Activated CD8-positive, alpha-beta T cell treated with anti-CD3 and anti-CD28 coated beads for 36 hours (primary cell): Measurements from ENCODE around the gene PARVB. TPM values are rescaled to one million over a fixed set of nuclear protein-coding genes. Genes with fewer than 3 reads are reported as not detected.
"Not testable (repeated sequence)": the region's sequence is repeated elsewhere in the genome, so short reads cannot be mapped to it uniquely, and the experiment has no call there.

Experiments
- ATAC-seq: fragments of 200-7000 bp; cut with Tn5 transposase; one replicate; pipeline ENCODE4 v1.10.0; 2021; ENCODE audit warnings: mild to moderate bottlenecking, moderate library complexity
- CTCF ChIA-PET: fragments of 350-600 bp; sonication (Branson Sonifier 250); formaldehyde crosslinking; loops from one replicate; lab custom pipeline; 2021; ENCODE audit warnings: antibody characterized with exemption; lab: Charles Lee
- POLR2A ChIA-PET: fragments of 350-600 bp; sonication (Branson Sonifier 250); formaldehyde crosslinking; loops from one replicate; lab custom pipeline; 2021; ENCODE audit warnings: antibody characterized with exemption; lab: Charles Lee
- DNase-seq: peaks from one replicate; pipeline ENCODE4 v3.0.0-alpha.2; 2020
- H3K27ac Mint-ChIP-seq: one replicate; pipeline ENCODE4 v1.8.0; 2021; ENCODE audit warnings: mild to moderate bottlenecking, mixed read lengths
- H3K27me3 Mint-ChIP-seq: one replicate; pipeline ENCODE4 v1.8.0; 2021; ENCODE audit warnings: mixed read lengths
- H3K36me3 Mint-ChIP-seq: one replicate; pipeline ENCODE4 v1.8.0; 2021; ENCODE audit warnings: low read depth, mixed read lengths
- H3K4me1 Mint-ChIP-seq: one replicate; pipeline ENCODE4 v1.8.0; 2021; ENCODE audit warnings: low read depth, mixed read lengths
- H3K4me3 Mint-ChIP-seq: one replicate; pipeline ENCODE4 v1.8.0; 2021; ENCODE audit warnings: mild to moderate bottlenecking, moderate library complexity, mixed read lengths
- H3K9me3 Mint-ChIP-seq: one replicate; pipeline ENCODE4 v1.8.0; 2021; ENCODE audit warnings: mixed read lengths
- CTCF ChIP-seq: fragments of 200-600 bp; IDR thresholded peaks from one replicate; pipeline ENCODE4 v1.8.0; 2022; ENCODE audit warnings: antibody characterized with exemption, mild to moderate bottlenecking
- intact Hi-C: fragments of 100-400 bp; cut with micrococcal nuclease; formaldehyde crosslinking; loops from one replicate; pipeline ENCODE4 v1.10.0; 2022
- total RNA-seq, 2 experiments: library from RNA; stranded (reverse); gene quantifications; one replicate each; pipeline ENCODE4 v1.2.3, GENCODE V29; 2021

The PARVB gene
- total RNA-seq, 2 experiments from 2014 or later: 71.0 to 73.1 TPM

GRCh38 chr22:44108806-44109385 is 84.8 kb downstream of the PARVB start:
- CTCF ChIA-PET: no interaction called here
- no peak overlapping the region for H3K4me3 Mint-ChIP-seq
- intact Hi-C loops: no loop called here
- ATAC-seq (no peak), DNase-seq (no peak)
- H3K9me3 Mint-ChIP-seq: no peaks in the 10 kb centered on the region
- no peak overlapping the region for H3K27ac Mint-ChIP-seq
- no peak for TF ChIP-seq CTCF
- peaks cover 1% of the 10 kb centered on the region for H3K36me3 Mint-ChIP-seq
- POLR2A ChIA-PET: no interaction called here
- H3K27me3 Mint-ChIP-seq: no peaks in the 10 kb centered on the region
- H3K4me1 Mint-ChIP-seq: peaks cover 2% of the 10 kb centered on the region

DNA sequence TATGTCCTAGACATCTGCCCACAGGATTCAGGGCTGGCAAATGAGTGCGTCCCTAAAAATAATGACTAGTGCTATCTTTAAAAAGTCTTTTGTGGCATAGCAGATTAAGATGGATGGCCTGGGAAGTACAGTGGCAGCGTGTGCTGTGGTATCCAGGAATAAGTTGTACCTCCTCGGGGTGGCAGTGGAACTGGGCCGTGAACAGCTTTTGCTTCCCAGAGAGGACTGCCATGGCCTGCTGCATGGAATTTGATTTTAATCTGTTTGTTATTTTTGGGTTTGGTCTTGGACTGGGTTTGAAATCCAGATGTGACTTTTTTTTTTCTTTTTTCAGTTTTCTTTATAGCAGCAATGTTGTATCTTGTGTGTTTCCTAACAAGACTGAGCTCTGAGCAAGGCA is 85.3 kb downstream of the PARVB start:
- Mint-ChIP-seq H3K4me1 (peaks cover 2% of the 10 kb centered on the region), H3K36me3 (peaks cover 1% of the 10 kb centered on the region), H3K27ac (no peak overlapping the region), H3K9me3 (no peaks in the 10 kb centered on the region), H3K27me3 (no peaks in the 10 kb centered on the region), H3K4me3 (no peak overlapping the region)
- intact Hi-C loops: no loop called here
- TF ChIP-seq CTCF: no peak
- ChIA-PET POLR2A (no interaction called here), CTCF (no interaction called here)
- no peak for DNase-seq
- no peak for ATAC-seq

DNA sequence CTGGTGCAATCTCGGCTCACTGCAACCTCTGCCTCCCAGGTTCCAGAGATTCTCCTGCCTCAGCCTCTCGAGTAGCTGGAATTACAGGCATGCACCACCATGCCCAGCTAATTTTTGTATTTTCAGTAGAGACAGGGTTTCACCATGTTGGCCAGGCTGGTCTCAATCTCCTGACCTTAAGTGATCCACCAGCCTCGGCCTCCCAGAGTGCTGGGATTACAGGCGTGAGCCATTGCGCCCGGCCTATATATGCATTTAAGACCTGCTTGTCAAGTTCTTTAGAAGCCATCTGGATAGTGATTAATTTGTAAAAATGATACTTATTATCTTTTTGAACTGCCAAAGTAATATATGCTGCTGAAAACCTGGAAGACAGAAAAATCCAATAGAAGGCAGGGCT is 86.6 kb downstream of the PARVB start:
- POLR2A ChIA-PET, intact Hi-C loops: not testable (repeated sequence)

GRCh38 chr22:44111562-44112155 is 87.6 kb downstream of the PARVB start:
- Mint-ChIP-seq H3K4me1 (peaks cover 2% of the 10 kb centered on the region), H3K9me3 (no peaks in the 10 kb centered on the region), H3K27me3 (no peaks in the 10 kb centered on the region), H3K36me3 (no peaks in the 10 kb centered on the region), H3K27ac (no peak overlapping the region), H3K4me3 (no peak overlapping the region)
- intact Hi-C loops: no loop called here
- ChIA-PET CTCF (no interaction called here), POLR2A (no interaction called here)
- no peak for ATAC-seq
- no peak for DNase-seq
- no peak for TF ChIP-seq CTCF

More for the DNA sequence above, 86.6 kb downstream of the PARVB start:
- H3K36me3 Mint-ChIP-seq, H3K4me1 Mint-ChIP-seq, H3K9me3 Mint-ChIP-seq, H3K27ac Mint-ChIP-seq, H3K4me3 Mint-ChIP-seq, ATAC-seq, DNase-seq, H3K27me3 Mint-ChIP-seq: not testable (repeated sequence)
- CTCF ChIA-PET: interaction anchor here (0.7 to 1.4 kb wide), 2 partner anchors 25 to 29 kb away, joined by 3 to 4 read pairs; no protein-coding TSS in a partner anchor

DNA sequence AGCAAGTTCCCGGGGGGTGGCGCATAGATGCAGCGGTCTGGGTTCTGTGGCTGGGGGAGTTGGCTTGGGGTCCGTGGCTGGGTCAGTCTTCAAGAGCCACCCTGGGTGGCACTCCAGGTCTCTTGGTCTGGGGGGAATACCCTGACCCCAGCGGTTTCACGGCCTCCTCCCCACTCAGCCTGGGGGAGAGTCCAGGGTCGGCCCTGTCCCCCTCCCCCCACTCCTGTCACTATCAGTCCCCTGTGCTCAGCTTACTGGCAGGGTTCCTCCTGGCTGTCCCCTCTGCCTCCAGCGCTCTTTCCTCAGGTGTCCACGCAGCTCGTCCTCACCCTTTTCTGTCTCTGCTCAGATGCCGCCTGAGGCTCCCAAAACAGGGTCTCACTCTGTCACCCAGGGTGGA is 88.1 kb downstream of the PARVB start:
- no peak for DNase-seq
- no peak overlapping the region for H3K4me3 Mint-ChIP-seq
- no peaks in the 10 kb centered on the region for H3K36me3 Mint-ChIP-seq
- H3K9me3 Mint-ChIP-seq: no peaks in the 10 kb centered on the region
- no peak for ATAC-seq
- no peak overlapping the region for H3K27ac Mint-ChIP-seq
- TF ChIP-seq CTCF: no peak
- no peaks in the 10 kb centered on the region for H3K27me3 Mint-ChIP-seq
- intact Hi-C loops: no loop called here
- ChIA-PET POLR2A (no interaction called here), CTCF (no interaction called here)
- H3K4me1 Mint-ChIP-seq: peaks cover 2% of the 10 kb centered on the region
